Neural cell (in vitro differentiated cells): Measurements from ENCODE around the gene LNX2.

ENCODE experiments used
- EZH2 ChIP-seq: fragments of 200-600, 300-800 bp; shearing (Covaris generic), sonication (generic); IDR thresholded peaks from 2 replicates; pipeline ENCODE4 v1.6.1; 2014; ENCODE audit warnings: antibody characterized with exemption, low read length, borderline replicate concordance, mild to moderate bottlenecking; ENCODE audit not compliant: insufficient read depth, poor library complexity, severe bottlenecking
- MXI1 ChIP-seq: fragments of 450-650 bp; conservative IDR thresholded peaks from 2 replicates; pipeline ENCODE4 v1.6.1; 2014; ENCODE audit warnings: antibody characterized with exemption, mild to moderate bottlenecking; ENCODE audit not compliant: poor library complexity, severe bottlenecking
- POLR2AphosphoS5 ChIP-seq: IDR thresholded peaks from 2 replicates; pipeline ENCODE4 v1.6.1; 2012
- TF ChIP-seq, protein P1 (sequence below): fragments of 450-650 bp; IDR thresholded peaks from 2 replicates; pipeline ENCODE4 v1.5.1; 2014; ENCODE audit warnings: antibody characterized with exemption, mild to moderate bottlenecking, moderate library complexity; ENCODE audit not compliant: poor library complexity, severe bottlenecking
- TF ChIP-seq, protein P2 (sequence below): IDR thresholded peaks from 2 replicates; pipeline ENCODE4 v1.6.1; 2012; ENCODE audit warnings: borderline replicate concordance

DNA sequence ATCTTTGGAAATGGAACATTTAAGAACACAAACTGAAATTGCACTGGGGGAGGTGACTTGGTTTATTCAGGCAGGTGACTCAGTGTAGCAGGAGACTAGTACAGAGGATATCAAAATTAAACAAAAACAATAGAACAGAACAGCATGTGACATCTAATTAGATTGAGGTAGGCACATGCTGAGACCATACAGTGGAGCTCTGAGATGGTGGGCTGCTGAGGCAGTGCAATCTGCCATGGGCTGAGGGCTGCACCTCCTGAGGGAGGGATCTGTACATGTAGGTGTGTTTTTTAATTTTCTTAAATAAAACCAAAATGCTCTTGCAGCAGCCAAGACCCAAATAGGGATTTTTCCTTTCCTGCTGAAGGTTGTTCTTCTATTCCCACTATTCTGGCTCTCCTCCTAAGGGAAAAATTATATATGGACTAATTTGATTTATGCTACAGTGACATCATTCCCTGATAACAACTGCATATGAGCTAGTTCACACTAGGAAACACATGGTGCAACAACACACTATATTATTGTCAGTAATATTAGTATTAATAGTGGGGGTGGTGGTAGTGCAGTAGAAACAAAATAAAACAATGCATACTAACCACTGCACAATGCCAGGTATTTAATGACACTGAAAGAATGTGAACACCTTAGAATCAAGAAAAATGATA, 48.0 kb downstream of the LNX2 start:
- TF ChIP-seq, protein P1, sequence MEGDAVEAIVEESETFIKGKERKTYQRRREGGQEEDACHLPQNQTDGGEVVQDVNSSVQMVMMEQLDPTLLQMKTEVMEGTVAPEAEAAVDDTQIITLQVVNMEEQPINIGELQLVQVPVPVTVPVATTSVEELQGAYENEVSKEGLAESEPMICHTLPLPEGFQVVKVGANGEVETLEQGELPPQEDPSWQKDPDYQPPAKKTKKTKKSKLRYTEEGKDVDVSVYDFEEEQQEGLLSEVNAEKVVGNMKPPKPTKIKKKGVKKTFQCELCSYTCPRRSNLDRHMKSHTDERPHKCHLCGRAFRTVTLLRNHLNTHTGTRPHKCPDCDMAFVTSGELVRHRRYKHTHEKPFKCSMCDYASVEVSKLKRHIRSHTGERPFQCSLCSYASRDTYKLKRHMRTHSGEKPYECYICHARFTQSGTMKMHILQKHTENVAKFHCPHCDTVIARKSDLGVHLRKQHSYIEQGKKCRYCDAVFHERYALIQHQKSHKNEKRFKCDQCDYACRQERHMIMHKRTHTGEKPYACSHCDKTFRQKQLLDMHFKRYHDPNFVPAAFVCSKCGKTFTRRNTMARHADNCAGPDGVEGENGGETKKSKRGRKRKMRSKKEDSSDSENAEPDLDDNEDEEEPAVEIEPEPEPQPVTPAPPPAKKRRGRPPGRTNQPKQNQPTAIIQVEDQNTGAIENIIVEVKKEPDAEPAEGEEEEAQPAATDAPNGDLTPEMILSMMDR: no peak
- TF ChIP-seq, protein P2, sequence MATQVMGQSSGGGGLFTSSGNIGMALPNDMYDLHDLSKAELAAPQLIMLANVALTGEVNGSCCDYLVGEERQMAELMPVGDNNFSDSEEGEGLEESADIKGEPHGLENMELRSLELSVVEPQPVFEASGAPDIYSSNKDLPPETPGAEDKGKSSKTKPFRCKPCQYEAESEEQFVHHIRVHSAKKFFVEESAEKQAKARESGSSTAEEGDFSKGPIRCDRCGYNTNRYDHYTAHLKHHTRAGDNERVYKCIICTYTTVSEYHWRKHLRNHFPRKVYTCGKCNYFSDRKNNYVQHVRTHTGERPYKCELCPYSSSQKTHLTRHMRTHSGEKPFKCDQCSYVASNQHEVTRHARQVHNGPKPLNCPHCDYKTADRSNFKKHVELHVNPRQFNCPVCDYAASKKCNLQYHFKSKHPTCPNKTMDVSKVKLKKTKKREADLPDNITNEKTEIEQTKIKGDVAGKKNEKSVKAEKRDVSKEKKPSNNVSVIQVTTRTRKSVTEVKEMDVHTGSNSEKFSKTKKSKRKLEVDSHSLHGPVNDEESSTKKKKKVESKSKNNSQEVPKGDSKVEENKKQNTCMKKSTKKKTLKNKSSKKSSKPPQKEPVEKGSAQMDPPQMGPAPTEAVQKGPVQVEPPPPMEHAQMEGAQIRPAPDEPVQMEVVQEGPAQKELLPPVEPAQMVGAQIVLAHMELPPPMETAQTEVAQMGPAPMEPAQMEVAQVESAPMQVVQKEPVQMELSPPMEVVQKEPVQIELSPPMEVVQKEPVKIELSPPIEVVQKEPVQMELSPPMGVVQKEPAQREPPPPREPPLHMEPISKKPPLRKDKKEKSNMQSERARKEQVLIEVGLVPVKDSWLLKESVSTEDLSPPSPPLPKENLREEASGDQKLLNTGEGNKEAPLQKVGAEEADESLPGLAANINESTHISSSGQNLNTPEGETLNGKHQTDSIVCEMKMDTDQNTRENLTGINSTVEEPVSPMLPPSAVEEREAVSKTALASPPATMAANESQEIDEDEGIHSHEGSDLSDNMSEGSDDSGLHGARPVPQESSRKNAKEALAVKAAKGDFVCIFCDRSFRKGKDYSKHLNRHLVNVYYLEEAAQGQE: no peak
- TF ChIP-seq EZH2: no peak
- TF ChIP-seq POLR2AphosphoS5: no peak
- no peak for TF ChIP-seq MXI1
